GM12878 (cell line): ENCODE results near the gene AGBL4. TPM values are rescaled to one million over a fixed set of nuclear protein-coding genes. Genes with fewer than 3 reads are reported as not detected.

ENCODE experiments used
- ATAC-seq: fragments of 200-7000 bp; cut with Tn5 transposase; 3 replicates; pipeline ENCODE4 v1.9.1; 2020; ENCODE audit warnings: mild to moderate bottlenecking, moderate library complexity
- BruUV-seq: library from RNA; stranded (reverse); fragments of 400-500 nt; replicated peaks from 2 replicates; lab custom pipeline; 2021; lab: Mats Ljungman, UMichigan
- CTCF ChIA-PET: fragments of 300-600 bp; sonication (Branson Sonifier 250); formaldehyde crosslinking; extraction: SDS; loops from one replicate; lab custom pipeline; 2021; ENCODE audit warnings: inconsistent platforms; lab: Yijun Ruan, JAX
- POLR2A ChIA-PET: fragments of 350-600 bp; formaldehyde crosslinking; extraction: SDS; loops from one replicate; lab custom pipeline; 2021; ENCODE audit warnings: inconsistent platforms; lab: Charles Lee
- RAD21 ChIA-PET: fragments of 300-600 bp; sonication (Branson Sonifier 250); formaldehyde crosslinking; loops from one replicate; lab custom pipeline; 2023; ENCODE audit warnings: antibody characterized with exemption; ENCODE audit not compliant: unreplicated experiment; lab: Charles Lee
- SMC1A ChIA-PET: fragments of 300-600 bp; sonication (Branson Sonifier 250); formaldehyde crosslinking; loops from one replicate; lab custom pipeline; 2023; ENCODE audit not compliant: unreplicated experiment, uncharacterized antibody; lab: Charles Lee
- DNase-seq: peaks from one replicate; pipeline ENCODE4 v3.0.0-alpha.2; 2011; ENCODE audit warnings: low read depth, low spot score
- FAIRE-seq: peaks from 3 replicates; lab custom pipeline; 2011; peaks lifted over from hg19 to GRCh38; lab: Jason Lieb, UNC
- H2AFZ ChIP-seq: 2 replicates; pipeline ENCODE4 v1.6.0; 2011; ENCODE audit warnings: low read depth, low read length, control low read depth; ENCODE audit not compliant: control insufficient read depth
- H3K27ac ChIP-seq: 2 replicates; pipeline ENCODE4 v1.5.1; 2011; ENCODE audit warnings: control low read depth; ENCODE audit not compliant: control insufficient read depth, insufficient read depth
- H3K27me3 ChIP-seq, 2 experiments: replicated peaks in 1 of 2; 2 replicates each; pipeline versions ENCODE4 v1.6.0 to v1.6.1; 2011; ENCODE audit warnings: low read length in 1 of 2; ENCODE audit not compliant: control insufficient read depth in 2 of 2, insufficient read depth in 2 of 2
- H3K36me3 ChIP-seq, 2 experiments: 2 replicates each; pipeline ENCODE4 v1.5.1; 2011; ENCODE audit warnings: low read length in 1 of 2; ENCODE audit not compliant: control insufficient read depth in 2 of 2, insufficient read depth in 2 of 2
- H3K4me1 ChIP-seq: 2 replicates; pipeline ENCODE4 v1.6.1; 2011; ENCODE audit warnings: mild to moderate bottlenecking, low read length, moderate library complexity, mixed read lengths; ENCODE audit not compliant: control insufficient read depth, insufficient read depth
- H3K4me2 ChIP-seq: 2 replicates; pipeline ENCODE4 v1.6.0; 2011; ENCODE audit warnings: control low read depth; ENCODE audit not compliant: control insufficient read depth, insufficient read depth
- H3K4me3 ChIP-seq: fragments of 200-600 bp; sonication (generic); 2 replicates; pipeline ENCODE4 v1.5.1; 2016
- H3K79me2 ChIP-seq: 2 replicates; pipeline ENCODE4 v1.6.0; 2011; ENCODE audit warnings: low read length; ENCODE audit not compliant: control insufficient read depth, insufficient read depth
- H3K9ac ChIP-seq: 2 replicates; pipeline ENCODE4 v1.8.0; 2011; ENCODE audit warnings: low read length, control low read depth, mixed read lengths; ENCODE audit not compliant: control insufficient read depth, insufficient read depth
- H3K9me3 ChIP-seq: replicated peaks from 3 replicates; pipeline ENCODE4 v1.5.1; 2011; ENCODE audit warnings: mild to moderate bottlenecking, low read length; ENCODE audit not compliant: control insufficient read depth, insufficient read depth
- H4K20me1 ChIP-seq: 2 replicates; pipeline ENCODE4 v1.6.0; 2011; ENCODE audit not compliant: control insufficient read depth, insufficient read depth
- PRDM15 ChIP-seq: fragments of 450-650 bp; formaldehyde crosslinking; IDR thresholded peaks from 2 replicates; pipeline ENCODE4 v1.4.0; 2020; ENCODE audit warnings: mild to moderate bottlenecking, moderate library complexity
- SRF ChIP-seq, 2 experiments: IDR thresholded peaks; 2 replicates each; pipeline ENCODE4 v1.6.1; 2011; ENCODE audit warnings: low read depth in 2 of 2, low read length in 2 of 2, mild to moderate bottlenecking in 1 of 2, moderate library complexity in 1 of 2
- STAT1 ChIP-seq: fragments of 450-650 bp; conservative IDR thresholded peaks from 2 replicates; pipeline ENCODE4 v1.6.1; 2014; ENCODE audit warnings: antibody characterized with exemption, mild to moderate bottlenecking
- WRNIP1 ChIP-seq: IDR thresholded peaks from 2 replicates; pipeline ENCODE4 v1.6.1; 2011; ENCODE audit warnings: low read depth, low read length, improper control_type of control experiment, borderline replicate concordance
- ZNF592 ChIP-seq: fragments of 450-650 bp; IDR thresholded peaks from 2 replicates; pipeline ENCODE4 v1.6.1; 2017; ENCODE audit warnings: mild to moderate bottlenecking, moderate library complexity
- WGBS: methylation state at CpG from one replicate; pipeline ENCODE4 v1.1.6; 2016; ENCODE audit warnings: low lambda C conversion rate; ENCODE audit not compliant: insufficient replicate concordance, insufficient coverage; ENCODE audit errors: missing lambda C conversion rate; 5-methylcytosine and 5-hydroxymethylcytosine counted together
- in situ Hi-C: fragments of 300-500 bp; cut with MboI; formaldehyde crosslinking; loops from 9 replicates; pipeline ENCODE4 v1.14.3; 2018; ENCODE audit warnings: mixed read lengths
- intact Hi-C: fragments of 100-400 bp; cut with micrococcal nuclease; formaldehyde crosslinking; loops from one replicate; pipeline ENCODE4 v1.14.2; 2022; ENCODE audit not compliant: unreplicated experiment
- polyA plus RNA-seq, 11 experiments: library from polyadenylated mRNA; depleted of rRNA in 4 of 11; unstranded in 6 of 11; stranded (reverse) in 5 of 11; fragments of >200 nt; fragmentation: Nextera tagmentation in 4 of 11; fragmentation: Illumina TruSeq in 1 of 11; extraction: Ambion mirVana in 4 of 11; extraction: Trizol in 1 of 11; gene quantifications; 1 replicate in 1 of 11; 2 replicates in 10 of 11; pipeline versions ENCODE4 v1.2.1 to v1.2.3, GENCODE V29; 2011 to 2016; ENCODE audit warnings: inconsistent platforms in 2 of 11, missing spikeins in 2 of 11, low read depth in 1 of 11
- total RNA-seq, 4 experiments: library from RNA; depleted of rRNA in 3 of 4; stranded (reverse); fragments of >200 nt in 3 of 4; fragmentation: Illumina TruSeq in 1 of 4; extraction: Trizol in 1 of 4; gene quantifications; 2 replicates each; pipeline versions ENCODE4 v1.2.1 to v1.2.3, GENCODE V29; 2013 to 2021

Gene AGBL4
- total and polyA plus RNA-seq, 10 of the 15 experiments (the other 5 are each of a cell fraction or from before 2014, with no cell fraction given), result 0.31 TPM; not detected in 9

DNA sequence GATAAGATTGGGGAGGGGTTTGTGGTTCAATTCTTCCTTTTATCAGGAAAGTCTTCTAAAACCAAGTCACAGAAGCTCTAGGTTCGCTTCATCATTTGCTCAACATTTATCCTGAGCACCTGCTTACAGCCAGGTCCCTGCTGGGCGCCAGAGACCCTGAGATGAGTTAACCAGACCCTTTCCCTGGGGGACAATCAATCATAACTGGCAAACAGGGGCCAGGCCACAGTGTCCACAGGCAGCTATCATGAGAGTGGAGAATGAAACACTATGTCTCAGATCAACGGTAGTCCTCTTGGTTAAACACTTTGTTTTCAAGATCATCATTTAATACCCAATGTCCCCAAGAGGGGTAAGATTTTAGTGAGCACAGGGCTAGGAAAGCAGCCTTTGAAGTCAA, 1393.9 kb downstream of the AGBL4 start (continued):
- TF ChIP-seq WRNIP1, result no peak
- TF ChIP-seq PRDM15 (CRISPR knock-in tag), result no peak

GRCh38 chr1:48627486-48627885, 1396.3 kb downstream of the AGBL4 start:
- Histone ChIP-seq H3K36me3 (no peaks in the 10 kb centered on the region), H2AFZ (no peak overlapping the region), H3K79me2 (no peaks in the 10 kb centered on the region), H3K4me3 (no peak overlapping the region), H3K27me3 (peaks cover 0 to 3% of the 10 kb centered on the region in 2 experiments; a peak in 3 of 4 replicates), H3K4me2 (no peak overlapping the region), H3K9me3 (no peaks in the 10 kb centered on the region), H4K20me1 (no peaks in the 10 kb centered on the region), H3K4me1 (no peaks in the 10 kb centered on the region), H3K27ac (no peak overlapping the region), H3K9ac (no peak overlapping the region)
- FAIRE-seq (no peak), ATAC-seq (no peak), DNase-seq (no peak)
- RAD21 ChIA-PET, result no interaction called here
- intact Hi-C loops (no loop called here), in situ Hi-C loops (no loop called here)
- 3% methylated on average over 5 of the region's 5 CpGs for WGBS
- SMC1A ChIA-PET, result no interaction called here
- POLR2A ChIA-PET, result no interaction called here
- CTCF ChIA-PET, result interaction anchor here (1.7 kb wide), 1 partner anchor 49 kb away, joined by 3 read pairs; no protein-coding TSS in a partner anchor
- no peak for TF ChIP-seq SRF (IDR thresholded peaks at IDR 0.05; ENCODE audit: low read depth in 2 of 2, low read length in 2 of 2)
- no peak for TF ChIP-seq STAT1
- no peak for TF ChIP-seq ZNF592
- no TSS peak for BruUV-seq
